ENCODE results near the gene MGME1. TPM values are rescaled to one million over a fixed set of nuclear protein-coding genes. Genes with fewer than 3 reads are reported as not detected.

Gene MGME1
- total and polyA plus RNA-seq, 2 of the 13 experiments (the other 11 are each of a cell fraction or from before 2014, with no cell fraction given) = 36.7 to 66.6 TPM

GRCh38 chr20:17958373-17959256, 10.2 kb upstream of the MGME1 start (continued):
- TF ChIP-seq HIVEP1 (CRISPR knock-in tag; IDR thresholded peaks at IDR 0.05) (no peak), ZBTB8A (CRISPR knock-in tag; IDR thresholded peaks at IDR 0.05; ENCODE audit: borderline replicate concordance, low read depth) (no peak), FOXC1 (CRISPR knock-in tag; IDR thresholded peaks at IDR 0.05; ENCODE audit: borderline replicate concordance) (no peak), ZNF3 (CRISPR knock-in tag; IDR thresholded peaks at IDR 0.05) (0 out of 2 replicates have a peak, but pooled peaks have one; percentile 29), MEF2D (CRISPR knock-in tag; IDR thresholded peaks at IDR 0.05) (peak; percentile 49; the same call in 1 of the 2 replicates), SIX4 (CRISPR knock-in tag; IDR thresholded peaks at IDR 0.05) (peak; percentile 48; the same call in 1 of the 2 replicates), REXO4 (CRISPR knock-in tag; IDR thresholded peaks at IDR 0.05; ENCODE audit: borderline replicate concordance) (no peak), RAD21 (CRISPR knock-in tag; IDR thresholded peaks at IDR 0.05) (no peak), ZFP62 (CRISPR knock-in tag; IDR thresholded peaks at IDR 0.05) (no peak), RBM22 (optimal IDR thresholded peaks at IDR 0.05; ENCODE audit: low read length) (peak; percentile 100), CHCHD3 (CRISPR knock-in tag; IDR thresholded peaks at IDR 0.05) (0 out of 2 replicates have a peak, but pooled peaks have one; percentile 76), NCOA1 (CRISPR knock-in tag; IDR thresholded peaks at IDR 0.05) (0 out of 2 replicates have a peak, but pooled peaks have one; percentile 67), KLF12 (CRISPR knock-in tag; IDR thresholded peaks at IDR 0.05; ENCODE audit: borderline replicate concordance) (no peak), NCOR1 (IDR thresholded peaks at IDR 0.05; ENCODE audit: borderline replicate concordance, low read length) (peak; percentile 38; the same call in 1 of the 2 replicates), RORA (CRISPR knock-in tag; IDR thresholded peaks at IDR 0.05) (no peak), RCOR2 (CRISPR knock-in tag; IDR thresholded peaks at IDR 0.05) (peak; percentile 53), HIC2 (CRISPR knock-in tag; IDR thresholded peaks at IDR 0.05; ENCODE audit: low read depth) (no peak)
- TF ChIP-seq, protein P1, sequence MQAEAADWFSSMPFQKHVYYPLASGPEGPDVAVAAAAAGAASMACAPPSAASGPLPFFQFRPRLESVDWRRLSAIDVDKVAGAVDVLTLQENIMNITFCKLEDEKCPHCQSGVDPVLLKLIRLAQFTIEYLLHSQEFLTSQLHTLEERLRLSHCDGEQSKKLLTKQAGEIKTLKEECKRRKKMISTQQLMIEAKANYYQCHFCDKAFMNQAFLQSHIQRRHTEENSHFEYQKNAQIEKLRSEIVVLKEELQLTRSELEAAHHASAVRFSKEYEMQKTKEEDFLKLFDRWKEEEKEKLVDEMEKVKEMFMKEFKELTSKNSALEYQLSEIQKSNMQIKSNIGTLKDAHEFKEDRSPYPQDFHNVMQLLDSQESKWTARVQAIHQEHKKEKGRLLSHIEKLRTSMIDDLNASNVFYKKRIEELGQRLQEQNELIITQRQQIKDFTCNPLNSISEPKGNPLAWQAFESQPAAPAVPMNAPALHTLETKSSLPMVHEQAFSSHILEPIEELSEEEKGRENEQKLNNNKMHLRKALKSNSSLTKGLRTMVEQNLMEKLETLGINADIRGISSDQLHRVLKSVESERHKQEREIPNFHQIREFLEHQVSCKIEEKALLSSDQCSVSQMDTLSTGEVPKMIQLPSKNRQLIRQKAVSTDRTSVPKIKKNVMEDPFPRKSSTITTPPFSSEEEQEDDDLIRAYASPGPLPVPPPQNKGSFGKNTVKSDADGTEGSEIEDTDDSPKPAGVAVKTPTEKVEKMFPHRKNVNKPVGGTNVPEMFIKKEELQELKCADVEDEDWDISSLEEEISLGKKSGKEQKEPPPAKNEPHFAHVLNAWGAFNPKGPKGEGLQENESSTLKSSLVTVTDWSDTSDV (CRISPR knock-in tag; IDR thresholded peaks at IDR 0.05) = no peak
- TF ChIP-seq, protein P2, sequence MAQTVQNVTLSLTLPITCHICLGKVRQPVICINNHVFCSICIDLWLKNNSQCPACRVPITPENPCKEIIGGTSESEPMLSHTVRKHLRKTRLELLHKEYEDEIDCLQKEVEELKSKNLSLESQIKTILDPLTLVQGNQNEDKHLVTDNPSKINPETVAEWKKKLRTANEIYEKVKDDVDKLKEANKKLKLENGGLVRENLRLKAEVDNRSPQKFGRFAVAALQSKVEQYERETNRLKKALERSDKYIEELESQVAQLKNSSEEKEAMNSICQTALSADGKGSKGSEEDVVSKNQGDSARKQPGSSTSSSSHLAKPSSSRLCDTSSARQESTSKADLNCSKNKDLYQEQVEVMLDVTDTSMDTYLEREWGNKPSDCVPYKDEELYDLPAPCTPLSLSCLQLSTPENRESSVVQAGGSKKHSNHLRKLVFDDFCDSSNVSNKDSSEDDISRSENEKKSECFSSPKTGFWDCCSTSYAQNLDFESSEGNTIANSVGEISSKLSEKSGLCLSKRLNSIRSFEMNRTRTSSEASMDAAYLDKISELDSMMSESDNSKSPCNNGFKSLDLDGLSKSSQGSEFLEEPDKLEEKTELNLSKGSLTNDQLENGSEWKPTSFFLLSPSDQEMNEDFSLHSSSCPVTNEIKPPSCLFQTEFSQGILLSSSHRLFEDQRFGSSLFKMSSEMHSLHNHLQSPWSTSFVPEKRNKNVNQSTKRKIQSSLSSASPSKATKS (CRISPR knock-in tag; IDR thresholded peaks at IDR 0.05) = no peak
- TF ChIP-seq, protein P3, sequence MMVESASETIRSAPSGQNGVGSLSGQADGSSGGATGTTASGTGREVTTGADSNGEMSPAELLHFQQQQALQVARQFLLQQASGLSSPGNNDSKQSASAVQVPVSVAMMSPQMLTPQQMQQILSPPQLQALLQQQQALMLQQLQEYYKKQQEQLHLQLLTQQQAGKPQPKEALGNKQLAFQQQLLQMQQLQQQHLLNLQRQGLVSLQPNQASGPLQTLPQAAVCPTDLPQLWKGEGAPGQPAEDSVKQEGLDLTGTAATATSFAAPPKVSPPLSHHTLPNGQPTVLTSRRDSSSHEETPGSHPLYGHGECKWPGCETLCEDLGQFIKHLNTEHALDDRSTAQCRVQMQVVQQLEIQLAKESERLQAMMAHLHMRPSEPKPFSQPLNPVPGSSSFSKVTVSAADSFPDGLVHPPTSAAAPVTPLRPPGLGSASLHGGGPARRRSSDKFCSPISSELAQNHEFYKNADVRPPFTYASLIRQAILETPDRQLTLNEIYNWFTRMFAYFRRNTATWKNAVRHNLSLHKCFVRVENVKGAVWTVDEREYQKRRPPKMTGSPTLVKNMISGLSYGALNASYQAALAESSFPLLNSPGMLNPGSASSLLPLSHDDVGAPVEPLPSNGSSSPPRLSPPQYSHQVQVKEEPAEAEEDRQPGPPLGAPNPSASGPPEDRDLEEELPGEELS (CRISPR knock-in tag; IDR thresholded peaks at IDR 0.05) = peak; percentile 82

Measured in HepG2 (cell line).